ENCODE measurements around the gene ATG2A. TPM values are rescaled to one million over a fixed set of nuclear protein-coding genes. Genes with fewer than 3 reads are reported as not detected.
"Not testable (repeated sequence)": the region's sequence is repeated elsewhere in the genome, so short reads cannot be mapped to it uniquely, and the experiment has no call there.

The ATG2A gene
- total and polyA plus RNA-seq, 10 donors: 14.3 to 57.3 (median 34.0) TPM

GRCh38 chr11:64846998-64847666 is 69.9 kb downstream of the ATG2A start:
- TF ChIP-seq POLR2A (IDR thresholded peaks at IDR 0.05): no peak
- TF ChIP-seq, protein P1, sequence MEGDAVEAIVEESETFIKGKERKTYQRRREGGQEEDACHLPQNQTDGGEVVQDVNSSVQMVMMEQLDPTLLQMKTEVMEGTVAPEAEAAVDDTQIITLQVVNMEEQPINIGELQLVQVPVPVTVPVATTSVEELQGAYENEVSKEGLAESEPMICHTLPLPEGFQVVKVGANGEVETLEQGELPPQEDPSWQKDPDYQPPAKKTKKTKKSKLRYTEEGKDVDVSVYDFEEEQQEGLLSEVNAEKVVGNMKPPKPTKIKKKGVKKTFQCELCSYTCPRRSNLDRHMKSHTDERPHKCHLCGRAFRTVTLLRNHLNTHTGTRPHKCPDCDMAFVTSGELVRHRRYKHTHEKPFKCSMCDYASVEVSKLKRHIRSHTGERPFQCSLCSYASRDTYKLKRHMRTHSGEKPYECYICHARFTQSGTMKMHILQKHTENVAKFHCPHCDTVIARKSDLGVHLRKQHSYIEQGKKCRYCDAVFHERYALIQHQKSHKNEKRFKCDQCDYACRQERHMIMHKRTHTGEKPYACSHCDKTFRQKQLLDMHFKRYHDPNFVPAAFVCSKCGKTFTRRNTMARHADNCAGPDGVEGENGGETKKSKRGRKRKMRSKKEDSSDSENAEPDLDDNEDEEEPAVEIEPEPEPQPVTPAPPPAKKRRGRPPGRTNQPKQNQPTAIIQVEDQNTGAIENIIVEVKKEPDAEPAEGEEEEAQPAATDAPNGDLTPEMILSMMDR (IDR thresholded peaks at IDR 0.05 in 8 of 11, conservative IDR thresholded peaks at IDR 0.05 in 3 of 11): peak; percentile 96 to 100 (median 98)
- peak; percentile 73 to 79 (median 77) for TF ChIP-seq POLR2AphosphoS5 (IDR thresholded peaks at IDR 0.05)
- H3K27me3 ChIP-seq (replicated peaks in 1 of 7): no peaks in the 10 kb centered on the region
- 19 to 43% (median 29%) methylated on average over 7 to 13 of the region's 13 CpGs for WGBS, 5 donors
- peak; percentile 99 for DNase-seq
- no peak overlapping the region for H3K4me3 ChIP-seq
- H3K4me1 ChIP-seq: peaks cover 44 to 91% (median 77%) of the 10 kb centered on the region in 6 donors
- peak overlapping the region in 5 of 8 donors; percentile 52 to 98 (median 93) for H3K27ac ChIP-seq
- intact Hi-C loops (cut with DNase I; ENCODE audit: low total_unique reads): loop anchor here (2.0 to 10.0 kb wide), 2 partner anchors 48 to 62 kb away; no protein-coding TSS in a partner anchor
- H3K36me3 ChIP-seq: peaks cover 0 to 10% (median 3%) of the 10 kb centered on the region in 6 donors
- H3K9me3 ChIP-seq: no peaks in the 10 kb centered on the region

DNA sequence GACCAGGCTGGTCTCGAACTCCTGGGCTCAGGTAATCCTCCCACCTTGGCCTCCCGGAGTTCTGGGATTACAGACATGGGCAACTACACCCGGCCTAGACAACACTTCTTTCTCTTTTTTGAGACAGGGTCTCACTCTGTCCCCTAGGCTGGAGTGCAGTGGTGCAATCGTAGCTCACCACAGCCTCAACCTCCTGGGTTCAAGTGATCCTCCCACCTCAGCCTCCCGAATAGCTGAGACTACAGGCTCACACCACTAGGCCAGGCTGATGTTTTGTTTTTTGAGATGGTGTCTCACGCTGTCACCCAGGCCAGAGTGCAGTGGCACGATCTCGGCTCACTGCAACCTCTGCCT is 71.3 kb downstream of the ATG2A start:
- peaks cover 32 to 77% (median 63%) of the 10 kb centered on the region in 6 donors for H3K4me1 ChIP-seq
- H3K9me3 ChIP-seq; H3K27me3 ChIP-seq (replicated peaks in 1 of 7); DNase-seq; H3K4me3 ChIP-seq; H3K36me3 ChIP-seq: not testable (repeated sequence)
- WGBS, 5 donors: 91 to 95% (median 92%) methylated on average over 8 of the region's 8 CpGs
- intact Hi-C loops (cut with DNase I; ENCODE audit: low total_unique reads): loop anchor here (2.0 to 10.0 kb wide), 2 partner anchors 49 to 61 kb away; no protein-coding TSS in a partner anchor
- peak overlapping the region in 5 of 8 donors; percentile 29 to 91 (median 79) for H3K27ac ChIP-seq

DNA sequence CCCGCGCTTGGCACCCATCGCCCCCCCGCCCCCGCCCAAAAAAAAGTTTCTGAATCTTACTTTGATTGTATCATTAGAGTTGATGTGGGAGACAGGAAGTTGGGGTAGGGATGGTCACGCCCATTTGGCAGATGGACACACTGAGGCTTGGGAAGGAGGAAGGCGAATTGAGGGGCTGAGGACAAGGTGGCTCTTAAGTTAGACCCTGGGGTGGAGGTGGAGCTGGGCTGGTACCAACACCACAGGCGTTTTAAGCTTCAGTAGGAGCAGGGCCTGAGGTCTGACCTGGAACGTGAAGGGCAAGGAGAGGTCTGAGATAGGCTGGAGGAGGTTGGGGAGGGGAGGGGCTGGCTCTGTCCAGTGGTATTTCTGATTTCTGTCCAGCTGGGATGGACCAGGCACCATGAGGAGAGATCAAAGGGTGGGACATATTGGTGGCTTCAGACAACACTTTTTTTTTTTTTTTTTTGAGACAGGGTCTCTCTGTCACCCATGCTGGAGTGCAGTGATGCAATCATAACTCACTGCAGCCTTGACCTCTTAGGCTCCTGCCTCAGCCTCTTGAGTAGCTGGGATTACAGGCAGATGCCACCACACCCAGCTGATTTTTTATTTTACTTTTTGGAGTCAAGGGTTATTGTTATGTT is 71.8 kb downstream of the ATG2A start:
- Histone ChIP-seq H3K36me3 (peaks cover 0 to 1% (median 0%) of the 10 kb centered on the region in 6 donors), H3K27ac (peak overlapping the region; percentile 68 to 91 (median 78)), H3K4me3 (peak overlapping the region; percentile 31 to 87 (median 56)), H3K9me3 (no peaks in the 10 kb centered on the region), H3K4me1 (peaks cover 32 to 72% (median 58%) of the 10 kb centered on the region in 6 donors), H3K27me3 (replicated peaks in 1 of 7) (no peaks in the 10 kb centered on the region)
- 19 to 26% (median 22%) methylated on average over 9 of the region's 9 CpGs for WGBS, 5 donors
- intact Hi-C loops (cut with DNase I; ENCODE audit: low total_unique reads): loop anchor here (10.0 kb wide), 1 partner anchor 60 kb away; no protein-coding TSS in a partner anchor
- DNase-seq: no peak
- TF ChIP-seq, protein P1 (IDR thresholded peaks at IDR 0.05 in 8 of 11, conservative IDR thresholded peaks at IDR 0.05 in 3 of 11): no peak
- TF ChIP-seq POLR2AphosphoS5 (IDR thresholded peaks at IDR 0.05) (no peak), POLR2A (IDR thresholded peaks at IDR 0.05) (no peak)

Small RNAs within 50 kb of the gene (microRNA-seq; reads per million reads assigned to microRNA genes)
- 0 to 0.35 (median 0) reads per million in 3 donors for gene MIR6749
- 0 to 1.1 (median 0.57) reads per million in 3 donors for gene MIR6750

Small RNAs within 50 kb of the gene (small RNA-seq; reads per million reads assigned to genes)
- 0 to 0.08 (median 0.03) reads per million in 4 donors for gene MIR6749
- 0 to 0.17 (median 0.08) reads per million in 4 donors for gene MIR6750

Other genes starting within 250 kb of the ATG2A start
- 10 to 100 TPM in 1 of 7 donors, 1 to 10 TPM in 6; 2.2 to 12.9 (median 3.3) TPM for gene NRXN2, start 194.0 kb downstream of the ATG2A start, total RNA-seq
- 1 to 10 TPM in 1 of 3 donors, under 1 TPM in 2; 0.59 to 1.4 (median 0.61) TPM for gene NRXN2, start 194.0 kb downstream of the ATG2A start, polyA plus RNA-seq
- 100 to 1,000 TPM; 148 to 242 (median 206) TPM for gene RASGRP2, start 173.1 kb downstream of the ATG2A start, total RNA-seq
- gene RASGRP2, start 173.1 kb downstream of the ATG2A start, polyA plus RNA-seq: 100 to 1,000 TPM; 216 to 283 (median 252) TPM
- gene PYGM, start 157.2 kb downstream of the ATG2A start, total RNA-seq: 1 to 10 TPM; 2.7 to 7.2 (median 5.1) TPM
- 1 to 10 TPM; 1.7 to 2.4 (median 2.1) TPM for gene PYGM, start 157.2 kb downstream of the ATG2A start, polyA plus RNA-seq
- gene SF1, start 138.7 kb downstream of the ATG2A start, total RNA-seq: 100 to 1,000 TPM; 359 to 585 (median 458) TPM
- gene SF1, start 138.7 kb downstream of the ATG2A start, polyA plus RNA-seq: 100 to 1,000 TPM in 2 of 3 donors, 10 to 100 TPM in 1; 54.2 to 140 (median 121) TPM
- gene MAP4K2, start 114.0 kb downstream of the ATG2A start, total RNA-seq: 100 to 1,000 TPM in 1 of 7 donors, 10 to 100 TPM in 6; 41.5 to 106 (median 57.4) TPM
- 10 to 100 TPM; 40.8 to 70.8 (median 63.8) TPM for gene MAP4K2, start 114.0 kb downstream of the ATG2A start, polyA plus RNA-seq
- gene MEN1, start 106.7 kb downstream of the ATG2A start, total RNA-seq: 10 to 100 TPM; 20.1 to 33.6 (median 28.2) TPM
- gene MEN1, start 106.7 kb downstream of the ATG2A start, polyA plus RNA-seq: 10 to 100 TPM; 17.8 to 27.6 (median 20.5) TPM
- gene CDC42BPG, start 72.6 kb downstream of the ATG2A start, total RNA-seq: 1 to 10 TPM; 1.9 to 4.6 (median 2.6) TPM
- gene CDC42BPG, start 72.6 kb downstream of the ATG2A start, polyA plus RNA-seq: 1 to 10 TPM in 2 of 3 donors, under 1 TPM in 1; 0.74 to 2.0 (median 1.0) TPM
- 100 to 1,000 TPM; 117 to 337 (median 201) TPM for gene EHD1, start 38.6 kb downstream of the ATG2A start, total RNA-seq
- gene EHD1, start 38.6 kb downstream of the ATG2A start, polyA plus RNA-seq: 10 to 100 TPM; 51.9 to 93.9 (median 53.7) TPM
- gene PPP2R5B, start 7.5 kb upstream of the ATG2A start, total RNA-seq: 10 to 100 TPM; 21.9 to 45.1 (median 30.4) TPM
- gene PPP2R5B, start 7.5 kb upstream of the ATG2A start, polyA plus RNA-seq: 10 to 100 TPM; 10.8 to 25.4 (median 15.2) TPM
- not detected for gene GPHA2, start 18.7 kb upstream of the ATG2A start, total RNA-seq
- gene GPHA2, start 18.7 kb upstream of the ATG2A start, polyA plus RNA-seq: 1 to 10 TPM in 2 of 3 donors, under 1 TPM in 1; 0.89 to 4.4 (median 1.2) TPM
- under 1 TPM in 4 of 7 donors, not detected in 3; 0.40 to 0.98 (median 0.86) TPM for gene MAJIN, start 54.9 kb upstream of the ATG2A start, total RNA-seq
- 1 to 10 TPM in 2 of 3 donors, under 1 TPM in 1; 0.59 to 2.6 (median 1.5) TPM for gene MAJIN, start 54.9 kb upstream of the ATG2A start, polyA plus RNA-seq
- gene BATF2, start 79.8 kb upstream of the ATG2A start, total RNA-seq: 10 to 100 TPM in 6 of 7 donors, 1 to 10 TPM in 1; 8.5 to 23.1 (median 18.6) TPM
- 10 to 100 TPM in 1 of 3 donors, 1 to 10 TPM in 2; 4.3 to 17.1 (median 5.2) TPM for gene BATF2, start 79.8 kb upstream of the ATG2A start, polyA plus RNA-seq
- 10 to 100 TPM; 44.5 to 76.5 (median 54.8) TPM for gene ARL2, start 97.0 kb upstream of the ATG2A start, total RNA-seq
- 100 to 1,000 TPM in 1 of 3 donors, 10 to 100 TPM in 2; 53.0 to 110 (median 69.9) TPM for gene ARL2, start 97.0 kb upstream of the ATG2A start, polyA plus RNA-seq
- gene SNX15, start 110.2 kb upstream of the ATG2A start, total RNA-seq: 10 to 100 TPM; 14.6 to 21.6 (median 17.3) TPM
- gene SNX15, start 110.2 kb upstream of the ATG2A start, polyA plus RNA-seq: 10 to 100 TPM; 10.8 to 17.1 (median 11.6) TPM
- gene SAC3D1, start 124.0 kb upstream of the ATG2A start, total RNA-seq: 1 to 10 TPM; 5.7 to 9.9 (median 6.6) TPM
- gene SAC3D1, start 124.0 kb upstream of the ATG2A start, polyA plus RNA-seq: 10 to 100 TPM in 1 of 3 donors, 1 to 10 TPM in 2; 5.2 to 11.9 (median 8.9) TPM
- gene NAALADL1, start 141.3 kb upstream of the ATG2A start, total RNA-seq: 10 to 100 TPM; 13.0 to 45.2 (median 23.3) TPM
- 10 to 100 TPM; 19.2 to 19.5 (median 19.2) TPM for gene NAALADL1, start 141.3 kb upstream of the ATG2A start, polyA plus RNA-seq
- 10 to 100 TPM in 1 of 7 donors, 1 to 10 TPM in 6; 2.4 to 11.1 (median 7.0) TPM for gene CDCA5, start 166.8 kb upstream of the ATG2A start, total RNA-seq
- gene CDCA5, start 166.8 kb upstream of the ATG2A start, polyA plus RNA-seq: 1 to 10 TPM; 1.5 to 5.9 (median 4.6) TPM
- gene ZFPL1, start 167.0 kb upstream of the ATG2A start, total RNA-seq: 10 to 100 TPM; 23.5 to 43.7 (median 29.1) TPM
- gene ZFPL1, start 167.0 kb upstream of the ATG2A start, polyA plus RNA-seq: 10 to 100 TPM; 25.8 to 52.0 (median 40.0) TPM
- 100 to 1,000 TPM; 103 to 570 (median 146) TPM for gene VPS51, start 179.0 kb upstream of the ATG2A start, total RNA-seq
- gene VPS51, start 179.0 kb upstream of the ATG2A start, polyA plus RNA-seq: 100 to 1,000 TPM; 118 to 157 (median 152) TPM
- 10 to 100 TPM in 6 of 7 donors, 1 to 10 TPM in 1; 8.9 to 29.7 (median 13.9) TPM for gene TM7SF2, start 194.7 kb upstream of the ATG2A start, total RNA-seq
- 10 to 100 TPM; 14.1 to 16.9 (median 14.5) TPM for gene TM7SF2, start 194.7 kb upstream of the ATG2A start, polyA plus RNA-seq
- 10 to 100 TPM in 4 of 7 donors, 1 to 10 TPM in 3; 7.9 to 16.4 (median 10.2) TPM for gene ZNHIT2, start 200.5 kb upstream of the ATG2A start, total RNA-seq
- gene ZNHIT2, start 200.5 kb upstream of the ATG2A start, polyA plus RNA-seq: 10 to 100 TPM; 19.1 to 21.1 (median 19.2) TPM
- 1,000 to 10,000 TPM in 1 of 7 donors, 100 to 1,000 TPM in 6; 528 to 1,008 (median 809) TPM for gene FAU, start 204.9 kb upstream of the ATG2A start, total RNA-seq
- gene FAU, start 204.9 kb upstream of the ATG2A start, polyA plus RNA-seq: 1,000 to 10,000 TPM; 1,501 to 2,170 (median 2,090) TPM
- gene MRPL49, start 205.1 kb upstream of the ATG2A start, total RNA-seq: 10 to 100 TPM; 31.9 to 51.2 (median 40.8) TPM
- gene MRPL49, start 205.1 kb upstream of the ATG2A start, polyA plus RNA-seq: 10 to 100 TPM; 20.0 to 42.4 (median 30.8) TPM
- gene SYVN1, start 217.3 kb upstream of the ATG2A start, total RNA-seq: 100 to 1,000 TPM in 5 of 7 donors, 10 to 100 TPM in 2; 90.9 to 152 (median 110) TPM
- gene SYVN1, start 217.3 kb upstream of the ATG2A start, polyA plus RNA-seq: 10 to 100 TPM; 35.1 to 62.8 (median 53.6) TPM